Activated naive CD8-positive, alpha-beta T cell treated with anti-CD3 and anti-CD28 coated beads, Interleukin-2, amount 10 ng/mL, durations not matched to agents 7 days and 5 days (primary cell): Measurements from ENCODE around the gene ENO3. TPM values are rescaled to one million over a fixed set of nuclear protein-coding genes. Genes with fewer than 3 reads are reported as not detected.
"Not testable (repeated sequence)": the region's sequence is repeated elsewhere in the genome, so short reads cannot be mapped to it uniquely, and the experiment has no call there.

Source experiments
- ATAC-seq: fragments of 150-1000 bp; cut with Tn5 transposase; one replicate; pipeline ENCODE4 v1.10.0; 2021; ENCODE audit warnings: low read depth, moderate library complexity
- POLR2A ChIA-PET: fragments of 350-600 bp; sonication (Branson Sonifier 250); formaldehyde crosslinking; loops from one replicate; lab custom pipeline; 2021; ENCODE audit warnings: antibody characterized with exemption; lab: Charles Lee
- DNase-seq: peaks from one replicate; pipeline ENCODE4 v3.0.0; 2021
- H3K27ac Mint-ChIP-seq: one replicate; pipeline ENCODE4 v1.8.0; 2022; ENCODE audit warnings: mild to moderate bottlenecking, mixed read lengths
- H3K27me3 Mint-ChIP-seq: one replicate; pipeline ENCODE4 v1.8.0; 2022; ENCODE audit warnings: mild to moderate bottlenecking, moderate library complexity, mixed read lengths
- H3K36me3 Mint-ChIP-seq: one replicate; pipeline ENCODE4 v1.8.0; 2021; ENCODE audit warnings: mild to moderate bottlenecking, mixed read lengths
- H3K4me1 Mint-ChIP-seq: one replicate; pipeline ENCODE4 v1.8.0; 2021; ENCODE audit warnings: mixed read lengths
- H3K4me3 Mint-ChIP-seq: one replicate; pipeline ENCODE4 v1.8.0; 2022; ENCODE audit warnings: mild to moderate bottlenecking, moderate library complexity, mixed read lengths
- H3K9me3 Mint-ChIP-seq: one replicate; pipeline ENCODE4 v1.8.0; 2021; ENCODE audit warnings: mixed read lengths
- total RNA-seq, 2 experiments: library from RNA; stranded (reverse); gene quantifications; one replicate each; pipeline ENCODE4 v1.2.3, GENCODE V29; 2021

Gene ENO3
- total RNA-seq, result 10 to 100 TPM; 31.4 to 32.9 TPM

DNA sequence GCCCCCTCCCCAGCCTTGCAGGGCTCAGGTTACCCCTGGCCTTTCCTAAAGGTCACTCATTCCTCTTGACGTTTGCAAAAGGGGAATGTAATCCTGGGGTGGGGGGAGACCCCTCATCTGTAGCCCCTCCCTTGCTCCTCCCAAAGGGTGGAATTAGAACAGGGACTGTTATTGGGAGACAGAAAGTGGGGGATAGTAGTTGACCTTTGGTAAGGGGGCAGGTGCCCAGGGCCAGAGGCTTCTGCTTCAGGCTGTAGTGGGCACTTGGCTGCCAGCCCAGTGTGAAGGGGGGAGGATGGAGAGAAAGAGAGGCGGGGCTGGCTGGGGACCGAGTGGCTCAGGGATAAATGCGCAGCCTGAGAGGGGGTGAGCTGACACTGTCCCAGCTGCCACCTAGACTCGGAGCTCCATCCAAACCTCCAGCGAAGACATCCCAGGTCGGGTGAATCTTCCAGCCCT is at the start of gene ENO3:
Gene ENO3, plus strand, starts transcription at position 374 of the 459 bp plus-strand sequence. CDS start 711 bp downstream, outside the sequence.
- Mint-ChIP-seq H3K4me1 (peaks cover 16% of the 10 kb centered on the region), H3K36me3 (peaks cover 21% of the 10 kb centered on the region), H3K27me3 (no peaks in the 10 kb centered on the region), H3K4me3 (peak within 1 kb of the TSS; percentile 86), H3K27ac (peak within 1 kb of the TSS; percentile 92), H3K9me3 (no peaks in the 10 kb centered on the region)
- DNase-seq (no peak), ATAC-seq (no peak)
- POLR2A ChIA-PET, result interaction anchor here (0.6 to 17.2 kb wide), 7 partner anchors 11 to 111 kb away, joined by 3 to 441 read pairs (median 4); partner anchors contain the start of genes RNF167, SLC25A11 and SPAG7

- Mint-ChIP-seq H3K36me3 (peaks cover 2% of the 10 kb centered on the region), H3K27me3 (peaks cover 9% of the 10 kb centered on the region), H3K27ac (no peak overlapping the region), H3K4me3 (no peak overlapping the region), H3K9me3 (no peaks in the 10 kb centered on the region), H3K4me1 (peaks cover 21% of the 10 kb centered on the region)
- POLR2A ChIA-PET, result interaction anchor here (0.9 to 1.7 kb wide), 4 partner anchors 16 to 193 kb away, joined by 3 to 8 read pairs (median 4); partner anchors contain the start of genes PFN1, RNF167 and SLC25A11
- peak; percentile 41 for DNase-seq
- ATAC-seq, result no peak
Measured at GRCh38 chr17:4901648-4902344, 49.1 kb upstream of the ENO3 start.

DNA sequence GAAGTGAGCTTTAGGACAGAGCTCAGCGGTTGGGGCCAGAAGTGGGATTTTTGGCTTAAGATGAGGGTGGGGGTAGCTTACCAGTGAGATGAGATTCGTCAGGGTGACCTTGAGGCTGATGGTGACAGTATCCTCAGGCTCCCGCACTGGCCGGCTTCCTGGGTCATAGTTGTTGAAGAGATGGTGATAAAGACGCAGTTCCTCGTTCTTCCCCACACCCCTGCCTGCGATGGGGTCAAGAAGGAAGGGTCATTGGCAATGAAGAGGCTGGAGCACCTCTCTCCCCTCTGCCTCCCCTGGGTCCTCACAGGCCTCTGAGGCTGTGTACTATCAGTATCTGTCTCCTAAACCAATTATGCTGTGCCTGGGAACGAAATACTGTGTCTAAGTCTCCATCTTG is 48.4 kb upstream of the ENO3 start:
- POLR2A ChIA-PET, result interaction anchor here (1.2 to 1.3 kb wide), 3 partner anchors 38 to 193 kb away, joined by 3 to 5 read pairs (median 4); partner anchors contain the start of genes RNF167, SLC25A11 and SPAG7
- H3K27me3 Mint-ChIP-seq, result peaks cover 9% of the 10 kb centered on the region
- ATAC-seq, result no peak
- H3K27ac Mint-ChIP-seq, result peak overlapping the region; percentile 41
- no peak overlapping the region for H3K4me3 Mint-ChIP-seq
- no peaks in the 10 kb centered on the region for H3K36me3 Mint-ChIP-seq
- H3K9me3 Mint-ChIP-seq, result no peaks in the 10 kb centered on the region
- no peak for DNase-seq
- peaks cover 21% of the 10 kb centered on the region for H3K4me1 Mint-ChIP-seq

- ATAC-seq (peak; percentile 27), DNase-seq (peak; percentile 58)
- POLR2A ChIA-PET, result interaction anchor here (1.2 to 1.3 kb wide), 2 partner anchors 64 to 193 kb away, joined by 3 to 4 read pairs; partner anchors contain the start of gene SPAG7
- H3K36me3 Mint-ChIP-seq, result no peaks in the 10 kb centered on the region
- H3K4me3 Mint-ChIP-seq, result peak within 1 kb of the TSS; percentile 52
- H3K27me3 Mint-ChIP-seq, result peaks cover 9% of the 10 kb centered on the region
- H3K27ac Mint-ChIP-seq, result peak within 1 kb of the TSS; percentile 59
- H3K9me3 Mint-ChIP-seq, result no peaks in the 10 kb centered on the region
- H3K4me1 Mint-ChIP-seq, result peaks cover 21% of the 10 kb centered on the region
Measured at GRCh38 chr17:4903051-4903818, 47.7 kb upstream of the ENO3 start, which contains the start of gene CHRNE. Gene CHRNE (minus strand): TSS chr17:4903098. CDS start chr17:4903063, 35 bp downstream.

GRCh38 chr17:4906642-4907041 is 44.3 kb upstream of the ENO3 start:
- POLR2A ChIA-PET, H3K27ac Mint-ChIP-seq, H3K9me3 Mint-ChIP-seq, H3K4me3 Mint-ChIP-seq, H3K27me3 Mint-ChIP-seq, DNase-seq, H3K36me3 Mint-ChIP-seq, ATAC-seq: not testable (repeated sequence)
- peaks cover 14% of the 10 kb centered on the region for H3K4me1 Mint-ChIP-seq

- DNase-seq (peak; percentile 41), ATAC-seq (peak; percentile 34)
- Mint-ChIP-seq H3K27me3 (peaks cover 11% of the 10 kb centered on the region), H3K4me3 (no peak overlapping the region), H3K27ac (no peak overlapping the region), H3K9me3 (no peaks in the 10 kb centered on the region), H3K4me1 (peaks cover 4% of the 10 kb centered on the region), H3K36me3 (peaks cover 1% of the 10 kb centered on the region)
- POLR2A ChIA-PET, result interaction anchor here (0.6 to 2.7 kb wide), 8 partner anchors 28 to 586 kb away, joined by 3 to 19 read pairs (median 6); partner anchors contain the start of genes PFN1, RNF167, SLC25A11 and SPAG7
Measured at GRCh38 chr17:4908301-4908700, 42.6 kb upstream of the ENO3 start.

DNA sequence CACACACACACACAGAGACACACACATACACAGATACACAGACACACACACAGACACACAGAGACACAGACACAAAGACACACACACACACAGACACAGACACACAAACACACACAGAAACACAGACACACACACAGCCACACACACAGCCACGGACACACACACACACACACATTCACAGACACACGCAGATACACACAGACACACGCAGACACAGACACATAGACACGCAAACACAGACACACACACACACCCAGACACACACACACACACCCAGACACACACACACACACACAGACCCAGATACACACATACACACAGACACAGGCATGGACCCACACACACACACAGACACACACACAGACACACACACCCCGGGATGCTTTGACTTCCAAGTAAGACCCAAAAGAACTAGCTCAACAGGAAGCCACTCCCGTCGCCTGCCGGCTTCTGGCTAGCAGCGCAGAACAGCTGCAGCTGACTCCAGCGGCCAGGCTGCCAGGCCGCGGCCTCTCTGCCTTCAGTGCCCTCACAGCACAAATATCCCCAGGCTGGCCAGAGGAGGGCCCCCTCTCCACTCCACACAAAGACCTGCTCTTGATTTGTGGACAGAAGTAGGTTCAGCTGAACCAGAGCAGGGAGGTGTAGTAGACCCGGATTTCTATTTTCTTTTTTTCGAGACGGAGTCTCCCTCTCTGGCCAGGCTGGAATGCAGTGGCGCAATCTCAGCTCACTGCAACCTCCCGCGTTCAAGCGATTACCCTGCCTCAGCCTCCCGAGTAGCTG is 42.0 kb upstream of the ENO3 start:
- Mint-ChIP-seq H3K4me1 (no peaks in the 10 kb centered on the region), H3K36me3 (peaks cover 1% of the 10 kb centered on the region), H3K27me3 (peaks cover 12% of the 10 kb centered on the region), H3K4me3 (no peak overlapping the region), H3K27ac (no peak overlapping the region), H3K9me3 (no peaks in the 10 kb centered on the region)
- DNase-seq (peak; percentile 82), ATAC-seq (peak; percentile 96)
- POLR2A ChIA-PET, result interaction anchor here (0.5 to 2.7 kb wide), 19 partner anchors 9 to 586 kb away, joined by 3 to 19 read pairs (median 4); partner anchors contain the start of genes C17orf107, PFN1, RNF167 and SLC25A11

GRCh38 chr17:4913994-4914393 is 36.9 kb upstream of the ENO3 start:
- Mint-ChIP-seq H3K27me3 (peaks cover 9% of the 10 kb centered on the region), H3K4me3 (no peak overlapping the region), H3K36me3 (peaks cover 1% of the 10 kb centered on the region), H3K27ac (no peak overlapping the region), H3K9me3 (no peaks in the 10 kb centered on the region), H3K4me1 (no peaks in the 10 kb centered on the region)
- POLR2A ChIA-PET, result interaction anchor here (0.6 to 0.9 kb wide), 3 partner anchors 26 to 53 kb away, joined by 3 read pairs; partner anchors contain the start of genes RNF167 and SLC25A11
- ATAC-seq (no peak), DNase-seq (no peak)

DNA sequence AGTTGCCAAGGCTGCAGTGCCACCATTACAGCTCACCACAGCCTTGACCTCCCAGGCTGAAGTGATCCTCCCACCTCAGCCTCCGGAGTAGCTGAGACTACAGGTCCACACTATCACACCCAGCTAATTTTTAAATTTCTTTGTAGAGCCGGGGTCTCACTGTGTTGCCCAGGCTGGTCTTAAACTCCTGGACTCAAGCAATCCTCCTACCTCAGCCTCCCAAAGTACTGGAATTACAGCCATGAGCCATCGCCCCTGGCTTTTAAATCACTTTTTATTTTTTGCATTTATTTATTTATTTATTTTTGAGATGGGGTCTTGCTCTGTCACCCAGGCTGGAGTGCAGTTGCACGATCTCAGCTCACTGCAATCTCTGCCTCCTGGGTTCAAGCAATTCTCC is 36.4 kb upstream of the ENO3 start:
- H3K27me3 Mint-ChIP-seq, ATAC-seq, H3K4me1 Mint-ChIP-seq, H3K36me3 Mint-ChIP-seq, H3K4me3 Mint-ChIP-seq, H3K9me3 Mint-ChIP-seq, DNase-seq, H3K27ac Mint-ChIP-seq: not testable (repeated sequence)
- POLR2A ChIA-PET, result interaction anchor here (0.9 kb wide), 1 partner anchor 26 kb away, joined by 3 read pairs; the partner anchor contains the start of genes RNF167 and SLC25A11

DNA sequence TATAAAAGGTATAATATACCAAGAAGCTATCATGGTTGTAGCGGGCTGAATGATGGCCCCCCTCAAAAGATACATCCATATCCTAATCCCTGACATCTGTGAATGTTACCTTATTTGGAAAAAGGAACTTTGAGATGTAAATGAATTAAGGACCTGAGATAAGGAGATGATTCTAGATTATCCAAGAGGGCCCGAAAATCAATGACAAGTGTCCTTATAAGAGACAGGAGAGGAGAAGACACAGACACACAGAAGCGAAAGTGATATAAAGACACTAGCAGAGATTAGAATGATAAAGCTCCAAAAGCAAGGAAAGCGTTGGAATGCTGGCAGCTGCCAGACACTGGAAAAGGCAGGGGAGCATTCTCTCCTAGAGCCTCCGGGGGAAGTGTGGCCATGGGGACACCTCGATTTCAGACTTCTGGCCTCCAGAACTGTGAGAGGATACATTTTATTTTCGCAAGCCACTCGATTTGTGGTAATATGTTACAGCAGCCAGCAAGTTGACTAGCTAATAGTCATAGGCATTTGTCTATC is 31.3 kb upstream of the ENO3 start:
- no peak overlapping the region for H3K4me3 Mint-ChIP-seq
- H3K9me3 Mint-ChIP-seq, result no peaks in the 10 kb centered on the region
- POLR2A ChIA-PET, result interaction anchor here (0.7 kb wide), 1 partner anchor 20 kb away, joined by 3 read pairs; the partner anchor contains the start of genes RNF167 and SLC25A11
- DNase-seq (no peak), ATAC-seq (no peak)
- peaks cover 2% of the 10 kb centered on the region for H3K36me3 Mint-ChIP-seq
- H3K27me3 Mint-ChIP-seq, result no peaks in the 10 kb centered on the region
- H3K27ac Mint-ChIP-seq, result no peak overlapping the region
- peaks cover 2% of the 10 kb centered on the region for H3K4me1 Mint-ChIP-seq

- Mint-ChIP-seq H3K9me3 (no peaks in the 10 kb centered on the region), H3K4me1 (peaks cover 2% of the 10 kb centered on the region)
- POLR2A ChIA-PET, result interaction anchor here (0.7 kb wide), 1 partner anchor 19 kb away, joined by 3 read pairs; the partner anchor contains the start of genes RNF167 and SLC25A11
Measured at GRCh38 chr17:4920351-4921048, 30.4 kb upstream of the ENO3 start.

More at GRCh38 chr17:4920351-4921048, 30.4 kb upstream of the ENO3 start:
- Mint-ChIP-seq H3K4me3 (no peak overlapping the region), H3K27me3 (no peaks in the 10 kb centered on the region), H3K36me3 (peaks cover 2% of the 10 kb centered on the region), H3K27ac (no peak overlapping the region)
- DNase-seq (no peak), ATAC-seq (no peak)
